Naive thymus-derived CD8-positive, alpha-beta T cell (primary cell): ENCODE results near the gene KCNQ1OT1. TPM values are rescaled to one million over a fixed set of nuclear protein-coding genes. Genes with fewer than 3 reads are reported as not detected.

ENCODE experiments used
- ATAC-seq, 2 donors: fragments of 150-1000 bp; cut with Tn5 transposase in 1 of 2; sonication (Bioruptor Pico), chemical (Tn5 transposase) in 1 of 2; 1 replicate in 1 of 2; 2 replicates in 1 of 2; pipeline ENCODE4 v1.10.0; 2021; ENCODE audit warnings: mild to moderate bottlenecking in 2 of 2, moderate library complexity in 2 of 2
- POLR2A ChIA-PET: fragments of 350-600 bp; sonication (Branson Sonifier 250); formaldehyde crosslinking; loops from one replicate; lab custom pipeline; 2021; ENCODE audit warnings: antibody characterized with exemption; lab: Charles Lee
- DNase-seq, 10 donors: peaks; one replicate each; pipeline versions ENCODE4 v3.0.0 to v3.0.0-alpha.2; 2020 to 2022
- H3K27ac Mint-ChIP-seq, 10 donors: one replicate each; pipeline ENCODE4 v1.8.0; 2020 to 2022; ENCODE audit warnings: mild to moderate bottlenecking in 10 of 10, mixed read lengths in 10 of 10, moderate library complexity in 4 of 10, inconsistent platforms in 1 of 10
- H3K27me3 Mint-ChIP-seq, 5 donors: one replicate each; pipeline ENCODE4 v1.8.0; 2021 to 2022; ENCODE audit warnings: mixed read lengths in 5 of 5
- H3K36me3 Mint-ChIP-seq, 3 donors: one replicate each; pipeline ENCODE4 v1.8.0; 2020 to 2022; ENCODE audit warnings: mixed read lengths in 3 of 3, mild to moderate bottlenecking in 2 of 3, inconsistent platforms in 1 of 3
- H3K4me1 Mint-ChIP-seq, 4 donors: one replicate each; pipeline ENCODE4 v1.8.0; 2021 to 2022; ENCODE audit warnings: mixed read lengths in 4 of 4
- H3K4me3 Mint-ChIP-seq, 10 donors: one replicate each; pipeline ENCODE4 v1.8.0; 2020 to 2022; ENCODE audit warnings: mild to moderate bottlenecking in 10 of 10, mixed read lengths in 10 of 10, moderate library complexity in 6 of 10, inconsistent platforms in 1 of 10
- H3K9me3 Mint-ChIP-seq, 9 donors: one replicate each; pipeline ENCODE4 v1.8.0; 2020 to 2022; ENCODE audit warnings: mixed read lengths in 9 of 9, mild to moderate bottlenecking in 3 of 9, inconsistent platforms in 1 of 9, moderate library complexity in 1 of 9
- polyA plus RNA-seq, 3 donors: library from polyadenylated mRNA; unstranded; fragments of 300-500 nt; fragmentation: Illumina TruSeq; gene quantifications; one replicate each; pipeline ENCODE4 v1.2.3, GENCODE V29; 2021
- total RNA-seq, 8 experiments: library from RNA in 2 of 8; stranded (reverse) in 2 of 8; gene quantifications; one replicate each; pipeline ENCODE4 v1.2.3 and lab custom pipeline; 2021 to 2026

Gene KCNQ1OT1
- total and polyA plus RNA-seq, 5 experiments from 2014 or later = 0.03 to 0.22 (median 0.05) TPM

GRCh38 chr11:2577991-2578928, 121.5 kb downstream of the KCNQ1OT1 start:
- Mint-ChIP-seq H3K4me1 (peaks cover 0 to 3% (median 0%) of the 10 kb centered on the region in 4 donors), H3K36me3 (peaks cover 0 to 10% (median under 1%) of the 10 kb centered on the region in 3 donors), H3K27ac (no peak overlapping the region), H3K9me3 (no peaks in the 10 kb centered on the region), H3K4me3 (no peak overlapping the region), H3K27me3 (no peaks in the 10 kb centered on the region)
- ATAC-seq (no peak), DNase-seq (peak in 2 of 10 donors; percentile 12 to 55)
- POLR2A ChIA-PET = no interaction called here

DNA sequence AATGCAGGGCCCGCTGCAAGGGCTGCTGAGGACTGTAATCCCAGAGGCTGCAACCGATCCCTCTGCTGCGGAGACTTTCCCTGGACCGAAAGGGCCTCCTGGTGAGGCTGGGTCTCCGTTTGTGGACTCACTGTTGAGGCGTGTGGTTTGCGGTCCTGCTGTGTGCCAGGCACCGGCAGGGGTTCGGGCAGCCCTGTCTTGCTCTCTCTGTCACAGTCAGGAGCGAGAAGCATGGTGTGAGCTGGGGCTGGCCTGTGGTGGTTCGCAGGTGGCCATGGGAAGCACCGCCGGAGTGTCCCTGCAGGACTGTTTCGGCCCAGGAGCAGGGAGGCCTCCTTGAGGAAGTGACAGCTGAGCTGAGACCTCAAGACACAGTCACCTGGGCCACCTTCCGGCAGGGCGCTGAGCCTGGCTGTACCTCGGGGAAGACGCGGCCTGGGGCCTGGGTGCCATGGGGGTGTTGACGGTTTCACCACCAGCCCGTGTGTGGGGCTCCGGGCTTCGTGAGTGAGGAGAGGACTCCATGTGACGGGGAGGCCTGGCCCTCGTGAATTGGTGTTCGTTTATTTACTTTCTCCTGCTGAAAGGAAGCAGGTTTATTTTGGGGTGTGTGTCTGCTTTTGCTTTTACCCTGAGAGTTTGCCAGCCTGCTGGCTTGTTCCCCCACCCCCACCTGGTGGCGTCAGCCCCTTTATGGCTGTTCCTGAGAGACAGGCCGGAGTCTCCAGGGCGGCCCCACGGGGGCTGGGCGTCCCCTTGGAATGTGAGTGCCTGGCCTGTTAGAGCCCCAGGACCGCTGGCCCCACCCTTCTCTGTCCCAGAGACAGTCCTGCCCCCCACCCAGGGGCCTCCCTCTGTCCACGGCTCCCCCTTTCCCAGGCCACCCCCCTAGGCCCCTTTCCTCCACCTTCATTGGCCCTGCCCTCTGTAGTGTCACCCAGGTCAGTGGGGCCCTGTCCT, 122.5 kb downstream of the KCNQ1OT1 start:
- peaks cover 0 to 14% (median 1%) of the 10 kb centered on the region in 3 donors for H3K36me3 Mint-ChIP-seq
- H3K9me3 Mint-ChIP-seq = no peaks in the 10 kb centered on the region
- no peak overlapping the region for H3K27ac Mint-ChIP-seq

GRCh38 chr11:2576549-2576948, 123.2 kb downstream of the KCNQ1OT1 start:
- no peak for ATAC-seq
- peak in 1 of 10 donors; percentile 51 for DNase-seq
- H3K9me3 Mint-ChIP-seq = no peaks in the 10 kb centered on the region

More for the DNA sequence above, 122.5 kb downstream of the KCNQ1OT1 start:
- Mint-ChIP-seq H3K27me3 (no peaks in the 10 kb centered on the region), H3K4me1 (peaks cover 0 to 3% (median 0%) of the 10 kb centered on the region in 4 donors), H3K4me3 (no peak overlapping the region)
- ATAC-seq (no peak), DNase-seq (peak in 2 of 10 donors; percentile 12 to 58)
- POLR2A ChIA-PET = no interaction called here

DNA sequence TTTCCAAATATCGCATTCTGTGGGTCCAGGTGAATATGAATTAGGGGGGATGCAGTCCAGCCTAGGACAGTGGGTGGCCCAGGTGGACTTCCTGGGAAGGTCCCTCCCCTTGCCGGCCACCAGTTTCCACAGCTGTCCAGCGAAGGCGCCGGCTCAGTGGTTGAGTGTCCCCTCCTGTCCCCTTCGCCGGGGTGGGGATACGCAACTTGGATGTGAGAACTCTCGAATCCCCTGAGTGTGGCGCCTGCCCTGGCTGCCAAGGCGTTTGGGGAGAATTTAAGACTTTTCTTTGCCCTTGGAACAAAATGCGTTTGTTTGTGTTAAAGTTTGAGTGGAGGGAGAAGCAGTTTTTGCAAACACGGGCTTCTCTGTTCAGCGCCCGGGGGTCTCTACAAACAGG, 123.7 kb downstream of the KCNQ1OT1 start:
- Mint-ChIP-seq H3K27ac (no peak overlapping the region), H3K4me1 (peaks cover 0 to 3% (median 0%) of the 10 kb centered on the region in 4 donors), H3K27me3 (no peaks in the 10 kb centered on the region), H3K36me3 (peaks cover 0 to 14% (median 1%) of the 10 kb centered on the region in 3 donors), H3K4me3 (no peak overlapping the region), H3K9me3 (no peaks in the 10 kb centered on the region)
- peak in 1 of 10 donors; percentile 43 for DNase-seq
- POLR2A ChIA-PET = no interaction called here
- ATAC-seq = no peak

More at GRCh38 chr11:2576549-2576948, 123.2 kb downstream of the KCNQ1OT1 start:
- H3K4me1 Mint-ChIP-seq = peaks cover 0 to 3% (median 0%) of the 10 kb centered on the region in 4 donors
- POLR2A ChIA-PET = no interaction called here
- H3K27me3 Mint-ChIP-seq = no peaks in the 10 kb centered on the region
- no peak overlapping the region for H3K4me3 Mint-ChIP-seq
- peaks cover 0 to 14% (median 1%) of the 10 kb centered on the region in 3 donors for H3K36me3 Mint-ChIP-seq
- H3K27ac Mint-ChIP-seq = no peak overlapping the region

GRCh38 chr11:2575591-2576051, 124.2 kb downstream of the KCNQ1OT1 start:
- Mint-ChIP-seq H3K27me3 (no peaks in the 10 kb centered on the region), H3K27ac (no peak overlapping the region), H3K4me1 (peaks cover 0 to 3% (median 0%) of the 10 kb centered on the region in 4 donors), H3K4me3 (no peak overlapping the region), H3K36me3 (peaks cover 0 to 14% (median 1%) of the 10 kb centered on the region in 3 donors), H3K9me3 (no peaks in the 10 kb centered on the region)
- DNase-seq (peak in 1 of 10 donors; percentile 56), ATAC-seq (no peak)
- POLR2A ChIA-PET = no interaction called here

GRCh38 chr11:2574553-2575535, 125.0 kb downstream of the KCNQ1OT1 start:
- DNase-seq = peak in 1 of 10 donors; percentile 57
- no peaks in the 10 kb centered on the region for H3K27me3 Mint-ChIP-seq
- POLR2A ChIA-PET = no interaction called here
- no peak overlapping the region for H3K27ac Mint-ChIP-seq
- H3K36me3 Mint-ChIP-seq = peaks cover 0 to 14% (median 1%) of the 10 kb centered on the region in 3 donors
- H3K4me3 Mint-ChIP-seq = no peak overlapping the region
- no peaks in the 10 kb centered on the region for H3K9me3 Mint-ChIP-seq
- peaks cover 0 to 3% (median 0%) of the 10 kb centered on the region in 4 donors for H3K4me1 Mint-ChIP-seq
- no peak for ATAC-seq

GRCh38 chr11:2574043-2574552, 125.7 kb downstream of the KCNQ1OT1 start:
- no peaks in the 10 kb centered on the region for H3K27me3 Mint-ChIP-seq
- H3K27ac Mint-ChIP-seq = peak overlapping the region in 1 of 10 donors; percentile 71
- H3K4me1 Mint-ChIP-seq = peaks cover 0 to 4% (median under 1%) of the 10 kb centered on the region in 4 donors
- H3K36me3 Mint-ChIP-seq = peaks cover 0 to 14% (median 1%) of the 10 kb centered on the region in 3 donors
- ATAC-seq = no peak
- no peaks in the 10 kb centered on the region for H3K9me3 Mint-ChIP-seq
- H3K4me3 Mint-ChIP-seq = no peak overlapping the region
- POLR2A ChIA-PET = no interaction called here
- DNase-seq = peak in 1 of 10 donors; percentile 54

GRCh38 chr11:2573240-2574042, 126.4 kb downstream of the KCNQ1OT1 start:
- Mint-ChIP-seq H3K27ac (no peak overlapping the region), H3K9me3 (no peaks in the 10 kb centered on the region), H3K4me3 (no peak overlapping the region), H3K4me1 (peaks cover 0 to 4% (median 1%) of the 10 kb centered on the region in 4 donors), H3K27me3 (no peaks in the 10 kb centered on the region), H3K36me3 (peaks cover 0 to 11% (median 1%) of the 10 kb centered on the region in 3 donors)
- DNase-seq (no peak), ATAC-seq (no peak)
- POLR2A ChIA-PET = no interaction called here

GRCh38 chr11:2572491-2573239, 127.1 kb downstream of the KCNQ1OT1 start:
- H3K4me1 Mint-ChIP-seq = peaks cover 0 to 3% (median 1%) of the 10 kb centered on the region in 4 donors
- no peak for ATAC-seq
- peaks cover 0 to 11% (median 1%) of the 10 kb centered on the region in 3 donors for H3K36me3 Mint-ChIP-seq
- POLR2A ChIA-PET = no interaction called here
- no peaks in the 10 kb centered on the region for H3K9me3 Mint-ChIP-seq
- DNase-seq = no peak
- H3K27ac Mint-ChIP-seq = no peak overlapping the region
- H3K27me3 Mint-ChIP-seq = no peaks in the 10 kb centered on the region
- H3K4me3 Mint-ChIP-seq = no peak overlapping the region

GRCh38 chr11:2571598-2572281, 128.1 kb downstream of the KCNQ1OT1 start:
- no peak for ATAC-seq
- Mint-ChIP-seq H3K27me3 (no peaks in the 10 kb centered on the region), H3K9me3 (no peaks in the 10 kb centered on the region), H3K4me1 (peaks cover 0 to 3% (median 1%) of the 10 kb centered on the region in 4 donors), H3K4me3 (no peak overlapping the region), H3K27ac (no peak overlapping the region), H3K36me3 (peaks cover 0 to 11% (median 1%) of the 10 kb centered on the region in 3 donors)
- POLR2A ChIA-PET = no interaction called here
- DNase-seq = peak in 1 of 10 donors; percentile 47
